GM12878 (cell line): ENCODE data around the gene NAV3. TPM values are rescaled to one million over a fixed set of nuclear protein-coding genes. Genes with fewer than 3 reads are reported as not detected.

Experiments
- ATAC-seq: fragments of 200-7000 bp; cut with Tn5 transposase; 3 replicates; pipeline ENCODE4 v1.9.1; 2020; ENCODE audit warnings: mild to moderate bottlenecking, moderate library complexity
- BruUV-seq: library from RNA; stranded (reverse); fragments of 400-500 nt; replicated peaks from 2 replicates; lab custom pipeline; 2021; lab: Mats Ljungman, UMichigan
- CTCF ChIA-PET: fragments of 300-600 bp; sonication (Branson Sonifier 250); formaldehyde crosslinking; extraction: SDS; loops from one replicate; lab custom pipeline; 2021; ENCODE audit warnings: inconsistent platforms; lab: Yijun Ruan, JAX
- POLR2A ChIA-PET: fragments of 350-600 bp; formaldehyde crosslinking; extraction: SDS; loops from one replicate; lab custom pipeline; 2021; ENCODE audit warnings: inconsistent platforms; lab: Charles Lee
- RAD21 ChIA-PET: fragments of 300-600 bp; sonication (Branson Sonifier 250); formaldehyde crosslinking; loops from one replicate; lab custom pipeline; 2023; ENCODE audit warnings: antibody characterized with exemption; ENCODE audit not compliant: unreplicated experiment; lab: Charles Lee
- SMC1A ChIA-PET: fragments of 300-600 bp; sonication (Branson Sonifier 250); formaldehyde crosslinking; loops from one replicate; lab custom pipeline; 2023; ENCODE audit not compliant: unreplicated experiment, uncharacterized antibody; lab: Charles Lee
- DNase-seq: peaks from one replicate; pipeline ENCODE4 v3.0.0-alpha.2; 2011; ENCODE audit warnings: low read depth, low spot score
- FAIRE-seq: peaks from 3 replicates; lab custom pipeline; 2011; peaks lifted over from hg19 to GRCh38; lab: Jason Lieb, UNC
- H2AFZ ChIP-seq: 2 replicates; pipeline ENCODE4 v1.6.0; 2011; ENCODE audit warnings: low read depth, low read length, control low read depth; ENCODE audit not compliant: control insufficient read depth
- H3K27ac ChIP-seq: 2 replicates; pipeline ENCODE4 v1.5.1; 2011; ENCODE audit warnings: control low read depth; ENCODE audit not compliant: control insufficient read depth, insufficient read depth
- H3K27me3 ChIP-seq, 2 experiments: replicated peaks in 1 of 2; 2 replicates each; pipeline versions ENCODE4 v1.6.0 to v1.6.1; 2011; ENCODE audit warnings: low read length in 1 of 2; ENCODE audit not compliant: control insufficient read depth in 2 of 2, insufficient read depth in 2 of 2
- H3K36me3 ChIP-seq, 2 experiments: 2 replicates each; pipeline ENCODE4 v1.5.1; 2011; ENCODE audit warnings: low read length in 1 of 2; ENCODE audit not compliant: control insufficient read depth in 2 of 2, insufficient read depth in 2 of 2
- H3K4me1 ChIP-seq: 2 replicates; pipeline ENCODE4 v1.6.1; 2011; ENCODE audit warnings: mild to moderate bottlenecking, low read length, moderate library complexity, mixed read lengths; ENCODE audit not compliant: control insufficient read depth, insufficient read depth
- H3K4me2 ChIP-seq: 2 replicates; pipeline ENCODE4 v1.6.0; 2011; ENCODE audit warnings: control low read depth; ENCODE audit not compliant: control insufficient read depth, insufficient read depth
- H3K4me3 ChIP-seq: fragments of 200-600 bp; sonication (generic); 2 replicates; pipeline ENCODE4 v1.5.1; 2016
- H3K79me2 ChIP-seq: 2 replicates; pipeline ENCODE4 v1.6.0; 2011; ENCODE audit warnings: low read length; ENCODE audit not compliant: control insufficient read depth, insufficient read depth
- H3K9ac ChIP-seq: 2 replicates; pipeline ENCODE4 v1.8.0; 2011; ENCODE audit warnings: low read length, control low read depth, mixed read lengths; ENCODE audit not compliant: control insufficient read depth, insufficient read depth
- H3K9me3 ChIP-seq: replicated peaks from 3 replicates; pipeline ENCODE4 v1.5.1; 2011; ENCODE audit warnings: mild to moderate bottlenecking, low read length; ENCODE audit not compliant: control insufficient read depth, insufficient read depth
- H4K20me1 ChIP-seq: 2 replicates; pipeline ENCODE4 v1.6.0; 2011; ENCODE audit not compliant: control insufficient read depth, insufficient read depth
- BCL11A ChIP-seq: IDR thresholded peaks from 2 replicates; pipeline ENCODE4 v1.6.1; 2011; ENCODE audit warnings: low read depth, low read length
- CBFB ChIP-seq: IDR thresholded peaks from 2 replicates; pipeline ENCODE4 v1.6.1; 2016; ENCODE audit warnings: antibody characterized with exemption, low read depth
- GATAD2B ChIP-seq: fragments of 450-650 bp; conservative IDR thresholded peaks from 2 replicates; pipeline ENCODE4 v1.6.1; 2017; ENCODE audit warnings: low read depth, mild to moderate bottlenecking, moderate library complexity
- KLF5 ChIP-seq: fragments of 450-650 bp; IDR thresholded peaks from 2 replicates; pipeline ENCODE4 v1.6.1; 2014; ENCODE audit warnings: mild to moderate bottlenecking; ENCODE audit not compliant: partially characterized antibody
- LARP7 ChIP-seq: fragments of 450-650 bp; IDR thresholded peaks from 2 replicates; pipeline ENCODE4 v1.6.1; 2017; ENCODE audit warnings: mild to moderate bottlenecking
- MLLT1 ChIP-seq: fragments of 450-650 bp; IDR thresholded peaks from 2 replicates; pipeline ENCODE4 v1.6.1; 2016; ENCODE audit warnings: mild to moderate bottlenecking
- NBN ChIP-seq: fragments of 450-650 bp; IDR thresholded peaks from 2 replicates; pipeline ENCODE4 v1.6.1; 2016
- NFIC ChIP-seq: IDR thresholded peaks from 2 replicates; pipeline ENCODE4 v1.6.1; 2012; ENCODE audit warnings: low read depth, mild to moderate bottlenecking, inconsistent platforms, low read length, moderate library complexity
- SUPT20H ChIP-seq: IDR thresholded peaks from 2 replicates; pipeline ENCODE4 v1.6.1; 2011; ENCODE audit warnings: low read depth, mild to moderate bottlenecking, low read length, moderate library complexity, borderline replicate concordance; ENCODE audit not compliant: control insufficient read depth
- ZBED1 ChIP-seq: IDR thresholded peaks from 2 replicates; pipeline ENCODE4 v1.6.1; 2016; ENCODE audit warnings: borderline replicate concordance
- WGBS: methylation state at CpG from one replicate; pipeline ENCODE4 v1.1.6; 2016; ENCODE audit warnings: low lambda C conversion rate; ENCODE audit not compliant: insufficient replicate concordance, insufficient coverage; ENCODE audit errors: missing lambda C conversion rate; 5-methylcytosine and 5-hydroxymethylcytosine counted together
- in situ Hi-C: fragments of 300-500 bp; cut with MboI; formaldehyde crosslinking; loops from 9 replicates; pipeline ENCODE4 v1.14.3; 2018; ENCODE audit warnings: mixed read lengths
- intact Hi-C: fragments of 100-400 bp; cut with micrococcal nuclease; formaldehyde crosslinking; loops from one replicate; pipeline ENCODE4 v1.14.2; 2022; ENCODE audit not compliant: unreplicated experiment
- polyA plus RNA-seq, 11 experiments: library from polyadenylated mRNA; depleted of rRNA in 4 of 11; unstranded in 6 of 11; stranded (reverse) in 5 of 11; fragments of >200 nt; fragmentation: Nextera tagmentation in 4 of 11; fragmentation: Illumina TruSeq in 1 of 11; extraction: Ambion mirVana in 4 of 11; extraction: Trizol in 1 of 11; gene quantifications; 1 replicate in 1 of 11; 2 replicates in 10 of 11; pipeline versions ENCODE4 v1.2.1 to v1.2.3, GENCODE V29; 2011 to 2016; ENCODE audit warnings: inconsistent platforms in 2 of 11, missing spikeins in 2 of 11, low read depth in 1 of 11
- total RNA-seq, 4 experiments: library from RNA; depleted of rRNA in 3 of 4; stranded (reverse); fragments of >200 nt in 3 of 4; fragmentation: Illumina TruSeq in 1 of 4; extraction: Trizol in 1 of 4; gene quantifications; 2 replicates each; pipeline versions ENCODE4 v1.2.1 to v1.2.3, GENCODE V29; 2013 to 2021

Gene NAV3
- total and polyA plus RNA-seq, 10 of the 15 experiments (the other 5 are each of a cell fraction or from before 2014, with no cell fraction given) = 0.05 to 0.51 (median 0.22) TPM; not detected in 1

- no peak for ATAC-seq
- no peak for FAIRE-seq
- SMC1A ChIA-PET = interaction anchor here (0.6 kb wide), 2 partner anchors 483 to 802 kb away, joined by 3 read pairs; no protein-coding TSS in a partner anchor
These were observed 379.3 kb downstream of the NAV3 start for GRCh38 chr12:78209846-78210505.

GRCh38 chr12:78210506-78210860 lies 379.8 kb downstream of the NAV3 start:
- in situ Hi-C loops (no loop called here), intact Hi-C loops (no loop called here)
- BruUV-seq = no TSS peak
- Histone ChIP-seq H3K4me1 (no peaks in the 10 kb centered on the region), H3K4me3 (no peak overlapping the region), H4K20me1 (no peaks in the 10 kb centered on the region), H3K36me3 (no peaks in the 10 kb centered on the region), H3K9ac (no peak overlapping the region), H3K79me2 (no peaks in the 10 kb centered on the region), H2AFZ (no peak overlapping the region), H3K4me2 (no peak overlapping the region), H3K27ac (no peak overlapping the region), H3K27me3 (no peaks in the 10 kb centered on the region)
- ATAC-seq = no peak
- FAIRE-seq = no peak
- ChIA-PET CTCF (no interaction called here), POLR2A (no interaction called here), RAD21 (no interaction called here), SMC1A (no interaction called here)
- no peak for DNase-seq
- WGBS = 4% methylated on average over 1 of the region's 1 CpG
- TF ChIP-seq SUPT20H (no peak), KLF5 (no peak), NBN (no peak), BCL11A (no peak), MLLT1 (no peak)
- TF ChIP-seq, all 136 proteins: peak for 0
- no peaks in the 10 kb centered on the region for H3K9me3 ChIP-seq

More at GRCh38 chr12:78209846-78210505, 379.3 kb downstream of the NAV3 start:
- H3K4me2 ChIP-seq = no peak overlapping the region
- 30% methylated on average over 12 of the region's 12 CpGs for WGBS
- in situ Hi-C loops = no loop called here
- H2AFZ ChIP-seq = no peak overlapping the region
- H3K79me2 ChIP-seq = no peaks in the 10 kb centered on the region
- H3K9ac ChIP-seq = no peak overlapping the region
- intact Hi-C loops = no loop called here
- H4K20me1 ChIP-seq = no peaks in the 10 kb centered on the region
- H3K27ac ChIP-seq = no peak overlapping the region
- no TSS peak for BruUV-seq
- DNase-seq = no peak
- H3K27me3 ChIP-seq = no peaks in the 10 kb centered on the region
- H3K4me3 ChIP-seq = no peak overlapping the region
- RAD21 ChIA-PET = no interaction called here
- POLR2A ChIA-PET = no interaction called here
- TF ChIP-seq ZBED1 = no peak
- TF ChIP-seq NFIC = no peak
- no peak for TF ChIP-seq LARP7
- TF ChIP-seq GATAD2B = no peak
- no peak for TF ChIP-seq CBFB
- no peaks in the 10 kb centered on the region for H3K4me1 ChIP-seq
- CTCF ChIA-PET = no interaction called here
- H3K9me3 ChIP-seq = no peaks in the 10 kb centered on the region
- no peaks in the 10 kb centered on the region for H3K36me3 ChIP-seq
